Measurements from ENCODE around the gene TEX51. TPM values are rescaled to one million over a fixed set of nuclear protein-coding genes. Genes with fewer than 3 reads are reported as not detected.

The TEX51 gene
- total RNA-seq, 1 donor, result not detected

DNA sequence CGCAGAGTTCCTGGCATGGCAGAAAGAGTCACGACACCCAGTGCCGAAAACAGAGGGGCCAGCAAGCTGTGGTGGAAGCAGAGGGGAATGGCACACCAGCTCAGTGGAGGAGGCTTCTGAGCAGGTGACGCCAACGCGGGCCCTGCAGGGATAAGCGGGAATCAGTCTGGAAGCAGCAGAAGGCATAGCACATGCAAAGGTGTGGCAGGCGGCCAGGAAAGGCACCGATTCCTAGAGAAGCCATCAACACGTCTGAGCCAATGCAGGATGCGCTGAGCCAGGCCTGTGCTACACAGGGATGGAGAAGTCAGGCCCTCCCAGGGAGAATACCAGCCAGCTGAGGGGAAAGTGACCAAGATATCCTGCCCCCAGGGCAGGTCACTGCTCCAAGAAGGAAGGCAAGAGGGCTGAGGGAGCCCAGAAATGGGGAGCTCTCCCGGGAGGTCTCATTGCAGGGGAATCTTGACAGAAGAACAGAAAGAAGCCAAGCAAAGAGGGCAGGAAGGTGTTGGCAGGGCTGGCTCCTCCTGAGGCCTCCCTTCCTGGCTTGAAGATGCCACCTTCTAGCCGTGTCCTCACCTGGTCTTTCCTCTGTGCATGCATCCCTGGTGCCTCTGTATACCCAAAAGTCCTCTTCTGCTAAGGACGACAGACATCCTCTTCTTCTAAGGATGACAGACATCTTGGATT, 16.3 kb downstream of the TEX51 start:
- TF ChIP-seq, protein P1, sequence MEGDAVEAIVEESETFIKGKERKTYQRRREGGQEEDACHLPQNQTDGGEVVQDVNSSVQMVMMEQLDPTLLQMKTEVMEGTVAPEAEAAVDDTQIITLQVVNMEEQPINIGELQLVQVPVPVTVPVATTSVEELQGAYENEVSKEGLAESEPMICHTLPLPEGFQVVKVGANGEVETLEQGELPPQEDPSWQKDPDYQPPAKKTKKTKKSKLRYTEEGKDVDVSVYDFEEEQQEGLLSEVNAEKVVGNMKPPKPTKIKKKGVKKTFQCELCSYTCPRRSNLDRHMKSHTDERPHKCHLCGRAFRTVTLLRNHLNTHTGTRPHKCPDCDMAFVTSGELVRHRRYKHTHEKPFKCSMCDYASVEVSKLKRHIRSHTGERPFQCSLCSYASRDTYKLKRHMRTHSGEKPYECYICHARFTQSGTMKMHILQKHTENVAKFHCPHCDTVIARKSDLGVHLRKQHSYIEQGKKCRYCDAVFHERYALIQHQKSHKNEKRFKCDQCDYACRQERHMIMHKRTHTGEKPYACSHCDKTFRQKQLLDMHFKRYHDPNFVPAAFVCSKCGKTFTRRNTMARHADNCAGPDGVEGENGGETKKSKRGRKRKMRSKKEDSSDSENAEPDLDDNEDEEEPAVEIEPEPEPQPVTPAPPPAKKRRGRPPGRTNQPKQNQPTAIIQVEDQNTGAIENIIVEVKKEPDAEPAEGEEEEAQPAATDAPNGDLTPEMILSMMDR (IDR thresholded peaks at IDR 0.05; ENCODE audit: insufficient read depth, low read length), result no peak
- no peak overlapping the region for H3K4me3 ChIP-seq (ENCODE audit: low read depth, low read length)
- DNase-seq (ENCODE audit: low read depth), result no peak

DNA sequence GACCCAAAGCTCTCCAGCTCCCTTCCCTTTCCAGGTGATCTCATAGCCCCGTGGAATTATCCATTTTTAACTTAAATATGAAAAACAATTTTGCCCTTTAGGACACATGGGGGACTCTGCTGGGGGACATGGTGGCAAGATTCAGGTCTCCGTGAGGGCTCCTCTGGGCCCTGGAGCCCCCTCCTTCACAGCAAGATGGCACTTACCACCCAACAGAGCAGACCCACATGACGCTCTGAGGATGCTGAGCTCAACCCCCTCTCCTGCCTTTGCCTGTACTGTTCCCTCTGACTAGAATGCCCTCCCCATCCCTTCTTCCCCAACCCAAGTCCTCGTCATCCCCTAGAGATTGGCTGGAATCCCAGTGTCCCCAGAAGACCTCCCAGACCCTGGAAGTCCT, 17.2 kb downstream of the TEX51 start:
- no peak for DNase-seq (ENCODE audit: low read depth)
- H3K4me3 ChIP-seq (ENCODE audit: low read depth, low read length), result no peak overlapping the region
- TF ChIP-seq, protein P1 (IDR thresholded peaks at IDR 0.05; ENCODE audit: insufficient read depth, low read length), result no peak

DNA sequence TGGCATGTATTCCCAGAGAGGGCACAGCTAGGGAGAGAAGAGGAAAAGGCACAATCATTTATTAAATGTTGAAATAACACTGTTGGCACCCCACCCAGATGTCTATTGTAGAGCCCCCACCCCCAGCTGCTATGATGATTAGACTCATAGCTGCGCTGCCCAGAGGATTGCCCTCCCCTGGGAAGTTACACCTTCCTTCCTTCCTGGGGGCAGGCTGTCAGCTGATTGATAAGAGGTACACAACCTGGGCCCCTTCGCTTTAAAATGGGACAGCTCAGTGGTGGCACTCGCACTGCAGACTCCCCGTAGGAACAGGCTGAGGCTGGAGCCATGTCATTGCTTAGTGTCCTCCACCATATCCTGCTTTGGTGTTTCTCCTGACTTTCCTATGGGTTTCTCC, 18.1 kb downstream of the TEX51 start:
- H3K4me3 ChIP-seq (ENCODE audit: low read depth, low read length), result no peak overlapping the region
- TF ChIP-seq, protein P1 (IDR thresholded peaks at IDR 0.05; ENCODE audit: insufficient read depth, low read length), result no peak
- DNase-seq (ENCODE audit: low read depth), result no peak

DNA sequence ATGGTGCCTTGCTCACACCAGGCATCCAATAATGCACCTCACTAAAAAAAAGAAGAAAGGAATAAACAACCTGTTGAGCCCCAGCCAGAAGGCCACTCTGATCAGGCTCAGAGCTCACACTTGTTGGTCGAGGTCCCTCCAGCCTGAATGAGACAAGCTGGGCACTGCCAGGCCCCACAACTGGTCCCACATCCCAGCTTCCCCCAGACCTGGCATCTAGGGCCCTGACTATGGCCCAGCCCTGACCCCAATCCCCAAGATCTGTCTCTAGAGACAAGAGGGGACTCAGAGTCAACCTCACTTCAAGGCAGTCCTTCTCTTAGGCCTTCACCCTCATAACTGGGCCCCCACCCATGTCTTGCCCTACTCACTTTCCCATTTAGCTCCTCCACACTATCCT, 22.4 kb downstream of the TEX51 start:
- DNase-seq (ENCODE audit: low read depth), result no peak
- TF ChIP-seq, protein P1 (IDR thresholded peaks at IDR 0.05; ENCODE audit: insufficient read depth, low read length), result no peak
- no peak overlapping the region for H3K4me3 ChIP-seq (ENCODE audit: low read depth, low read length)

DNA sequence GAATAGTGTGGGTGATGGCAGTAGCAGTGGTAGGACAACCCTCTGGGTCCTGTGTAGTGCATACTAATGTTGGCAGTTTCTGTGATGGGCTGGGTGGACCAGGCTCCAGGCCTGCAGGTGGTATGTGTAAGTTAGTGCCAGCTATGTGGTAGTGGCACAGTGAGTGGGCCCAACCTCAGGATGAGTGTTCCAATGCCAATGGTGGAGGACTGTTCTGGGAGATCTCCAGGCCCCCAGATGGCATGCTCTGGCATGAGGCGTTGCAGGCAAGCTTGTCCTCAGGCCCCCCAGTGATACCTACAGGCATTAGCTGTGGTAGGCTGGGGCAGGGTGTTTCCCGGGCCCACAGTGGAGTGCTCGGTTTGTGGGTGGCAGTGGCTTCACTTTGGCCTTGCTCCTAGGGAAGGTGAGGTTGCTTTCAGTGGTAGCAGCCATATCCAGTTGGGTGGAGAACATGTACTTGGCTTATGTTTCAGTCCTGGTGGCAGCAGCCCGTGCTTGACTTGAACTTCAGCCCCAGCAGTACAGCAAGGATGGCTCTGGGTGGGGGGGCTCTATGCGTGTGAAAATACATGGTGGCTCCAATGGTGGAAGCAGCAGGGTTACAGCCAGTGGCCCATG, 32.4 kb downstream of the TEX51 start:
- DNase-seq (ENCODE audit: low read depth), result no peak
- TF ChIP-seq, protein P1 (IDR thresholded peaks at IDR 0.05; ENCODE audit: insufficient read depth, low read length), result no peak
- no peak overlapping the region for H3K4me3 ChIP-seq (ENCODE audit: low read depth, low read length)

DNA sequence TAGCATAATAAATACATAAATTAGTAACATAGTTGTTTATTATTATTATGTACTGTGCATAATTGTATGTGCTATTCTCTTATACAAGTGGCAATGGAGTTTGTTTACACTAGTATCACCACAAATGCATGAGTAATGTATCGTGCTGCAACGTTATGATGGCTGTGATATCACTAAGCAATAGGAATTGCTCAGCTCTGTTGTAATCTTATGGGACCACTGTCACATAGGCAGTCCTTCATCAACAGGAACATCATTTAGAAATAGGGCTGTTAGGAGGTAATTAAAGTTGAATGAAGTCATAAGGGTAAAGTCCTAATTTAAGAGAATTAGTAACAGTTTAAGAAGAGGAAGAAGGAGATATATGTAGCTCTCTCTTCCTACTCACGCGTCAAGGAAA, 33.8 kb downstream of the TEX51 start:
- TF ChIP-seq, protein P1 (IDR thresholded peaks at IDR 0.05; ENCODE audit: insufficient read depth, low read length), result no peak
- DNase-seq (ENCODE audit: low read depth), result no peak
- H3K4me3 ChIP-seq (ENCODE audit: low read depth, low read length), result no peak overlapping the region

All from fibroblast of the aortic adventitia (primary cell).